DND-41 (cell line): ENCODE measurements around the gene PMEL.
A peak's percentile ranks its signal among the peaks of the same experiment; 100 is the strongest.

Experiments
- EZH2 ChIP-seq: IDR thresholded peaks from 3 replicates; pipeline ENCODE4 v1.6.1; 2012; ENCODE audit warnings: borderline replicate concordance, low read depth, mild to moderate bottlenecking, moderate library complexity, low read length, inconsistent platforms; ENCODE audit not compliant: severe bottlenecking
- TF ChIP-seq, protein P1 (sequence below): IDR thresholded peaks from 2 replicates; pipeline ENCODE4 v1.5.1; 2012; ENCODE audit warnings: borderline replicate concordance, low read length, moderate library complexity, mild to moderate bottlenecking; ENCODE audit not compliant: poor library complexity, severe bottlenecking; ENCODE audit errors: extremely low read depth

DNA sequence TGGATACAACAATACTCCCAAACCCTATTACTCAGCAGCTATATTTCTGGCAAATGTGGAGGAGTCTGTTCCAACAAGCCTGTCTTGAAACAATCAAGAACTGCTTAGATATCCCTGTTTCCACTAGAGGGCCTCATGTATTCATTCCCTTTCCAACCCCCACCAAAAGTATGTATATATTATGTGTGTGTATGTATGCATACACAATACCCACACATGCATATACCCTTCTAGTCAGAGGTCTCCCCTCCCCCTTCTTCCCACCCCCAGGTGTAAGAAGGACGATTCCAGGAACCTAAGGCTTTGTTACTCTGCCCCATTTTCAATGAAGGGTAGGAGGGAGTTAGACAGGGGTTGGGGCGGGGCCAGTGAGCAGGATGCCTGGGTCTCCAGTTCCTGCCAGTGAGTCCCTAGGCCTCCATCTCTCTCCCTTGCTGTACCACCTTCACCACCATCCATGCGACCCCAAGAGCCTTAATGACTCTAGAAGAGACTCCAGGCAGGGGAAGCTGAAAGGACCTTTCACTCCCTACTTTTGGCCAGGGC lies 35.0 kb downstream of the PMEL start, which contains the start of gene DGKA:
- TF ChIP-seq, protein P1, sequence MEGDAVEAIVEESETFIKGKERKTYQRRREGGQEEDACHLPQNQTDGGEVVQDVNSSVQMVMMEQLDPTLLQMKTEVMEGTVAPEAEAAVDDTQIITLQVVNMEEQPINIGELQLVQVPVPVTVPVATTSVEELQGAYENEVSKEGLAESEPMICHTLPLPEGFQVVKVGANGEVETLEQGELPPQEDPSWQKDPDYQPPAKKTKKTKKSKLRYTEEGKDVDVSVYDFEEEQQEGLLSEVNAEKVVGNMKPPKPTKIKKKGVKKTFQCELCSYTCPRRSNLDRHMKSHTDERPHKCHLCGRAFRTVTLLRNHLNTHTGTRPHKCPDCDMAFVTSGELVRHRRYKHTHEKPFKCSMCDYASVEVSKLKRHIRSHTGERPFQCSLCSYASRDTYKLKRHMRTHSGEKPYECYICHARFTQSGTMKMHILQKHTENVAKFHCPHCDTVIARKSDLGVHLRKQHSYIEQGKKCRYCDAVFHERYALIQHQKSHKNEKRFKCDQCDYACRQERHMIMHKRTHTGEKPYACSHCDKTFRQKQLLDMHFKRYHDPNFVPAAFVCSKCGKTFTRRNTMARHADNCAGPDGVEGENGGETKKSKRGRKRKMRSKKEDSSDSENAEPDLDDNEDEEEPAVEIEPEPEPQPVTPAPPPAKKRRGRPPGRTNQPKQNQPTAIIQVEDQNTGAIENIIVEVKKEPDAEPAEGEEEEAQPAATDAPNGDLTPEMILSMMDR: peak; percentile 83
- TF ChIP-seq EZH2: no peak
